Measurements from ENCODE around the gene NEDD9.

GRCh38 chr6:11213422-11214021 lies 18.9 kb downstream of the NEDD9 start:
- no peak for TF ChIP-seq MAX (IDR thresholded peaks at IDR 0.05)
- TF ChIP-seq RAD21 (IDR thresholded peaks at IDR 0.05; ENCODE audit: low read depth) = no peak
- no peak for TF ChIP-seq YY1 (IDR thresholded peaks at IDR 0.05; ENCODE audit: low read depth)
- no peak for TF ChIP-seq TAF1 (IDR thresholded peaks at IDR 0.05; ENCODE audit: low read depth)
- no peak for TF ChIP-seq EP300 (IDR thresholded peaks at IDR 0.05; ENCODE audit: borderline replicate concordance)
- TF ChIP-seq TEAD4 (IDR thresholded peaks at IDR 0.05) = no peak
- no peak for TF ChIP-seq ZBTB7A (IDR thresholded peaks at IDR 0.05; ENCODE audit: low read depth)
- TF ChIP-seq CEBPB (IDR thresholded peaks at IDR 0.05) = no peak
- TF ChIP-seq FOXM1 (IDR thresholded peaks at IDR 0.05; ENCODE audit: borderline replicate concordance, low read depth) = no peak
- TF ChIP-seq TCF12 (IDR thresholded peaks at IDR 0.05; ENCODE audit: low read depth) = no peak
- no peak for TF ChIP-seq CREB1 (IDR thresholded peaks at IDR 0.05; ENCODE audit: low read depth)
- no peak for TF ChIP-seq REST (IDR thresholded peaks at IDR 0.05; ENCODE audit: low read depth)

All from Ishikawa (cell line).